HG02840 (cell line): Measurements from ENCODE around the gene ZNF397.

Experiments used
- ATAC-seq: cut with Tn5 transposase; IDR thresholded peaks from one replicate; pipeline ENCODE4 v1.9.1; 2021; ENCODE audit warnings: mild to moderate bottlenecking, moderate library complexity, moderate number of reproducible peaks; ENCODE audit not compliant: unreplicated experiment, low FRiP score

The ZNF397 gene

DNA sequence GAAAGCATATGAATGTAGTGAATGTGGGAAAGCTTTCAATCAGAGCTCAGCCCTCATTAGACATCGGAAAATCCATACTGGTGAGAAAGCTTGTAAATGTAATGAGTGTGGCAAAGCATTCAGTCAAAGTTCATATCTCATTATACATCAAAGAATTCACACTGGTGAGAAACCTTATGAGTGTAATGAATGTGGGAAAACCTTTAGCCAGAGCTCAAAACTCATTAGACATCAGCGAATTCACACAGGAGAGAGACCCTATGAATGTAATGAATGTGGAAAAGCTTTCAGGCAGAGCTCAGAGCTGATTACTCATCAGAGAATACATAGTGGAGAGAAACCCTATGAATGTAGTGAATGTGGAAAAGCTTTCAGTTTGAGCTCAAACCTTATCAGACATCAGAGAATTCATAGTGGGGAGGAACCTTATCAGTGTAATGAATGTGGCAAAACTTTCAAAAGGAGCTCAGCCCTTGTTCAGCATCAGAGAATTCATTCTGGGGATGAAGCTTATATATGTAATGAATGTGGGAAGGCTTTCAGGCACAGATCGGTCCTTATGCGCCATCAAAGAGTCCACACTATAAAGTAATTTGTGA is 5.0 kb downstream of the ZNF397 start:
- ATAC-seq: no peak

GRCh38 chr18:35246831-35247230 is 6.0 kb downstream of the ZNF397 start:
- ATAC-seq: no peak

- ATAC-seq: no peak
Observed at GRCh38 chr18:35247412-35248249, 6.8 kb downstream of the ZNF397 start.

DNA sequence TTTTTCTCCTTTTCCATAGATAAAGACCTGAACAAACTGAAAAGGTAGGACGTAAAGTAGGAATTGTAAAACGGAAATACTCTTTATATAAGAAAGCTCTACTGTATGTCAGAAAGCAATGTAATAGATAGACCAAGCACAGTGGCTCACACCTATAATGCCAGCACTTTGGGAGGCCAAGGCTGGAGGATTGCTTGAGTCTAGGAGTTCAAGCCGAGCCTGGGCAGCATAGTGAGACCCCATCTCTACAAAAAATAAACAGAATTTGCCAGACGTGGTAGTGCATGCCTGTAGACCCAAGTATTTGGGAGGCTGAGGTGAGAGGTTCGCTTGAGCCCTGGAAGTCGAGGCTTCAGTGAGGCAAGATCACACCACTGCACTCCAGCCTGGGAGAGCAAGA is 7.6 kb downstream of the ZNF397 start:
- no peak for ATAC-seq

DNA sequence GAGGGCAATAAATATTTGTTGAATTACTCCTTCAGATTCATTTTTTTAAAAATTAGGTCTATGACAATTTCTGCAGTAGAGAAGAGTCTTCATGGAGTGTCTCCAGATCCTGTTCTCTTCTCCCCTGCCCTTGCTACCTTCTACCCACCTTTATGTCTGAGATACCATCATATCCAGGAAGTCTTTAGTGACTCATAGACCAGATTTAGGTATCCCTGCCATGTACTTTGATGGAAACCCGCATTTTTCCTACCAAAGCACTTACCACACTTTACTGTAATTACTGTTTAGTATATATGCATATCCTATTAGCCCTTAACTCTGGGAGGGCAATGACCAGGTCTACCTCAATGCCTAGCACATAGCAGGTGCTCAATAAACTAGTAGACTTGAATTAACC is 11.6 kb downstream of the ZNF397 start:
- ATAC-seq: no peak

DNA sequence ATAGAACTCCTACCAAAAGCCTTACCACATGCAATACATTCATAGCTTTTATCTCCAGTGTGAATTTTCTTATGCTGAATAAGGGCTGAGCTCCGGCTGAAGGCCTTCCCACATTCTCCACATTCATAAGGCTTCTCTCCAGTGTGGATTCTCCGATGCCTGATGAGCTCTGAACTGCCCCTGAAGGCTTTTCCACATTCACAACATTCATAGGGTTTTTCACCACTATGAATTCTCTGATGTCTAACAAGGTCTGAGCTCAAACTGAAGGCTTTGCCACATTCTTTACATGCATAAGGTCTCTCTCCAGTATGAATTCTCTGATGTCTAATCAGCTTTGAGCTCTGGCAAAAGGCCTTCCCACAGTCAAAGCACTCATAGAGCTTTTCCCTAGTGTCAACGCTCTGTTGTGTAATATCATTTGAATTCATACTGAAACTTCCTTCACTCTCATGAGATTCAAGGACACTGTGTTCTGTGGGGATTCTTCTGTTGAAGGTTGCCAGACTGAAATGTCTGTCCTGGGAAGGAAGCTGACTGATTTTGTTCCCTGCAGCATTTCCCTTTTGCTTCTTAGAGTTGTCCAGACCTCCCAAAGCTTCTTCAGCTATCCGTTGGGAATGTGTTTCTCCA is 12.9 kb downstream of the ZNF397 start:
- ATAC-seq: no peak

- ATAC-seq: no peak
Observed at GRCh38 chr18:35256947-35257346, 16.1 kb downstream of the ZNF397 start.

GRCh38 chr18:35264409-35264808 is 23.6 kb downstream of the ZNF397 start:
- no peak for ATAC-seq

GRCh38 chr18:35267161-35267651 is 26.4 kb downstream of the ZNF397 start:
- peak; percentile 77 for ATAC-seq

DNA sequence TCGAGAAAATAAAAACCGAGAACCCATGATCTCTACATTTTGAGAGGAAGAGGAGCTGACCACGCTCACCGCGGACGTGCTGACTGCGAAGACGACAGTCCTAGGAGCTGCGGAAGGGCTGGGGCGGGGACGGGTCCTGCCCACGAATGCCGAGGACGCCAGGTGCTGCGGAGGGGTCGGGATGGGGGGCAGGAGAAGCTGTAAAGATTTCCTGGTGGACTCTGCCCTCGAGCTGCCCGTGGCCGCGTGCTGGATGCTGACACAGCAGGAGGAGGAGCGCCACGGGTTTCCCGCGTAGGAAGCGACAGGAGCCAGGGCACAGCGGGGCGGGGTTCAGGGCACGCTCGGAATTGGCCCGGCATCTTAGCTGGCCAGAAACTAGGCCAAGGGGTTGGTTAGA is 27.0 kb downstream of the ZNF397 start:
- ATAC-seq: no peak

GRCh38 chr18:35268821-35269220 is 28.0 kb downstream of the ZNF397 start:
- no peak for ATAC-seq

DNA sequence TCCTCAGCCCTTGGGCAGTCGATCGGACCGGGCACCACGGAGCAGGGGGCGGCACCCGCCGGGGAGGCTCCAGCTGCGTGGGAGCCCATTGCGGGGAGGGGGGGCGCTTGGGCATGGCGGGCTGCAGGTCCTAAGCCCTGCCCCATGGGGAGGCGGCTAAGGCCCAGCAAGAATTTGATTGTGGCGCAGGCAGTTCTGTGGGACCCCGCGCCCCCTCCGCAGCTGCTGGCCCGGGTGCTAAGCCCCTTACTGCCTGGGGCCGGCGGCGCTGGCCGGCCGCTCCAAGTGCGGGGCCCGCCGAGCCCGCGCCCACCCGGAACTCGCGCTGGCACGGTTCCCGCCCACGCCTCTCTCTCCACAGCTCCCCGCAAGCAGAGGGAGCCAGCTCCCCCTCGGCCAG is 30.8 kb downstream of the ZNF397 start:
- no peak for ATAC-seq

- ATAC-seq: no peak
Observed at GRCh38 chr18:35276267-35276666, 35.4 kb downstream of the ZNF397 start.

DNA sequence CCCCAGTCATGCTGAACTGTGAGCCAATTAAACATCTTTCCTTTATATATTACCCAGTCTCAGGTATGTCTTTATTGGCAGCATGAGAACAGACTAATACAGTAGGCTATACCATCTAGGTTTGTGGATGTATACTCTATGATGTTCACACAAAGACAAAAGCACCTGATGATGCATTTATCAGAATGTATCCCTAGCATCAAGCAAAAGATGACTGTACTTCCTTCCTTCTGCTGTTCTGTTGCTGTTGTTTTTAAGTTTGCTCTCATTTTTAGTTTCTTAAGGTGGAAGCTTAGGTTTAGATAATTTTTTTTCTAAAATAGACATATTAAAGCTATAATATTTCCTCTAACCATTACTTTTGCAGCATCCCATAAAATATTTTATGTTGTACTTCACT is 36.8 kb downstream of the ZNF397 start:
- no peak for ATAC-seq

- ATAC-seq: no peak
Observed at GRCh38 chr18:35278085-35278484, 37.3 kb downstream of the ZNF397 start.

DNA sequence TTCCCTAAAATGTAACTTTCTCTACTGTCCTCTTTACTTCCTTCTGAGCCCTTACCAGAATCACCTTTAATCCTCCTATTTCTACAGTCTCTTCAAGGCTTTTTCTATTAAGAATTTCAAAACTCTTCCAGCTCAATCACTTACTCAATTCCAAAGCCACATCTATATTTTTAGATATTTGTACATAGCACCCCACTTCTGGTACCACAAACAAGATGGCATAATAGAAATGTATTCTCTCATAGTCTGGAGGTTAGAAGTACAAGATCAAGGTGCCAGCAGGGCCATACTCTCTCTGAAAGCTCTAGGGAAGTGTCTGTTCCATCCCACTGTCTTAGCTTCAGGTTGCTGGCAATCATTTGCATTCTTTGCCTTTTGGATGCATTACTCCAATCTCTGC is 38.1 kb downstream of the ZNF397 start:
- no peak for ATAC-seq

DNA sequence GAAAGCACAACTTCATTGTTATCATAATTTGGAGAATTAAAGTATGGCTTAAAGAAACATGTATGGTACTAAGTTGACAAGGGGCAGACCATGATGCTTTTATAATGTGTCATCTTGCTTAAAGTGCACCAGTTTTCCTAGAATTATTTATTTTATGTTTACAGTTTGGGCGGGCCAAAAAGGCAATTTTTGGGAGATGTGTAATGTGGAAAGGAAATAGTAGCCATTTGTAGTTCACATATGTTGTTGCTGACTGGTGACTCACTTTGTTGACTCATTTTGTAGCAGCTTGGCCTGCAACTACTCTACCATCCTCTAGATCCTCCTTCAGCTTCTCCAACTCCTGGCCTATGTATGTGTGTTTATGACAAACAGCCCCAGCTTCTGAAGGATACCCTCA is 41.5 kb downstream of the ZNF397 start:
- no peak for ATAC-seq

- no peak for ATAC-seq
Observed at GRCh38 chr18:35283923-35284794, 43.3 kb downstream of the ZNF397 start.

- ATAC-seq: no peak
Observed at GRCh38 chr18:35284841-35285240, 44.0 kb downstream of the ZNF397 start.

- peak; percentile 9 for ATAC-seq
Observed at GRCh38 chr18:35289293-35289692, 48.5 kb downstream of the ZNF397 start.

GRCh38 chr18:35289727-35290093 is 48.9 kb downstream of the ZNF397 start:
- ATAC-seq: peak; percentile 34
